ENCODE measurements around the gene COL6A2. TPM values are rescaled to one million over a fixed set of nuclear protein-coding genes. Genes with fewer than 3 reads are reported as not detected.

The COL6A2 gene
- total and polyA plus RNA-seq, 2 of the 4 experiments (the other 2 are of a cell fraction) = 208 to 1,065 TPM

DNA sequence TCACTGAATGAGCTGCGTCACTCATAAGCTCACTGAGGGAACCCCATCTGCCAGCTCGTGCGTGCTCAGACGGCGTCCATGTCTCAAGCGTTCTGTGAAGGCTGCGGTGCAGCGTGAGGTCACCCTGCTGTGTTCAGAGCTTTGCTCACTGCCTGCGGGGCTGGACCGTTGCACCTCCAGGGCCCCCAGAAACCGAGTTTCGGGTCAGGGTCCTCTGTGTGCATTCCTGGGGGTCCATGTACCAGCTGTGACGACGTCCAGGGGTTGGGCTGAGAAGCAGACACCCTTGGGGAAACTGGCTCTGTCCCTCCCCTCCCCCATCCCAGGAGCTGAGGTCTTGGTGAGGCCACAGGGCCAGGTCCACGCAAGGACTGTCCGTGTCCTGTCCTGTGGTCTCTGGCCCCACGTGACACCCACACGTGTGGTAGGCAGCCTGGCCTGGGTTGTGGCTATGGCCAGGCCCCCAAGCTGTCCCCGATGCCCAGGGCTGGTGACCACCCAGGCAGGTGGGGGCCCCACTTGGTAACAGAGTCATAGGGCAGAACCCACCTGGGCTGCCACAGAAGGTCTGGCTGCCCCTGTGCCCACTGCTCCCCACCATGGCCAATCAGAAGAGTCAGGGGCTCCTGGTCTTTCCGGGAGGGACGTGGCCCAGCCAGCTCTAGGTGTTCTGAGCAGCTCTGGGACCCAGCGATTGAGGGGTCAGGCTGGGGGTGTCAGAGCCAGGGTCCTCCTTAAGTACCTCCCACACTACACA lies 33.1 kb downstream of the COL6A2 start (continued):
- TF ChIP-seq, protein P1, sequence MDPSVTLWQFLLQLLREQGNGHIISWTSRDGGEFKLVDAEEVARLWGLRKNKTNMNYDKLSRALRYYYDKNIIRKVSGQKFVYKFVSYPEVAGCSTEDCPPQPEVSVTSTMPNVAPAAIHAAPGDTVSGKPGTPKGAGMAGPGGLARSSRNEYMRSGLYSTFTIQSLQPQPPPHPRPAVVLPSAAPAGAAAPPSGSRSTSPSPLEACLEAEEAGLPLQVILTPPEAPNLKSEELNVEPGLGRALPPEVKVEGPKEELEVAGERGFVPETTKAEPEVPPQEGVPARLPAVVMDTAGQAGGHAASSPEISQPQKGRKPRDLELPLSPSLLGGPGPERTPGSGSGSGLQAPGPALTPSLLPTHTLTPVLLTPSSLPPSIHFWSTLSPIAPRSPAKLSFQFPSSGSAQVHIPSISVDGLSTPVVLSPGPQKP (IDR thresholded peaks at IDR 0.05; ENCODE audit: borderline replicate concordance, low read depth, low read length) = no peak

GRCh38 chr21:46131588-46131837 lies 33.6 kb downstream of the COL6A2 start:
- ChIA-PET CTCF (no interaction called here), POLR2A (ENCODE audit: unreplicated experiment) (no interaction called here)
- 88% methylated on average over 4 of the region's 4 CpGs; no CpG with 5 or more reads in 1 of the 2 experiments for WGBS, 2 experiments (ENCODE audit: extremely low coverage in 2 of 2, insufficient read length in 1 of 2)
- Histone ChIP-seq H2BK15ac (ENCODE audit: low read depth, low read length) (no peak overlapping the region), H2AK5ac (ENCODE audit: low read depth, low read length) (no peak overlapping the region), H3K56ac (ENCODE audit: extremely low read depth, insufficient read depth, low read length) (no peak overlapping the region), H4K5ac (ENCODE audit: low read depth, low read length) (no peak overlapping the region), H2BK20ac (ENCODE audit: low read depth, low read length) (no peak overlapping the region), H2AFZ (replicated peaks; ENCODE audit: low read length, poor library complexity) (peak overlapping the region; percentile 13), H2BK120ac (ENCODE audit: low read depth, low read length) (no peak overlapping the region), H4K8ac (ENCODE audit: low read depth in 2 of 2, low read length in 2 of 2) (no peak overlapping the region), H3K9me1 (ENCODE audit: insufficient read depth, low read length) (peaks cover 6% of the 10 kb centered on the region; the same call in 1 of the 2 replicates), H3K14ac (replicated peaks; ENCODE audit: low read depth, low read length) (no peak overlapping the region), H3K4me1 (ENCODE audit: control insufficient read depth, insufficient read depth, low read length) (no peaks in the 10 kb centered on the region), H2BK5ac (ENCODE audit: low read depth, low read length, poor library complexity, severe bottlenecking) (no peak overlapping the region), H3K9ac (ENCODE audit: low read depth, low read length) (no peak overlapping the region), H3K18ac (ENCODE audit: low read depth, low read length) (no peak overlapping the region), H3K27ac (ENCODE audit: insufficient read depth, low read length) (no peak overlapping the region), H3K36me3 (ENCODE audit: control insufficient read depth, insufficient read depth, low read length) (peaks cover 54% of the 10 kb centered on the region; the same call in 1 of the 2 replicates), H4K91ac (ENCODE audit: insufficient read depth, low read depth, low read length) (no peak overlapping the region), H3K4ac (ENCODE audit: low read depth, low read length) (no peak overlapping the region), H3K79me1 (ENCODE audit: low read depth in 1 of 2, low read length in 2 of 2) (peaks cover 0 to 33% of the 10 kb centered on the region in 2 experiments; a peak in 2 of 4 replicates), H2AK9ac (replicated peaks; ENCODE audit: low read depth, low read length, poor library complexity) (no peak overlapping the region), H3K4me3 (ENCODE audit: insufficient read depth, low read depth, low read length) (no peak overlapping the region), H4K20me1 (ENCODE audit: insufficient read depth, low read length) (peaks cover 86% of the 10 kb centered on the region), H3K23ac (ENCODE audit: low read depth, low read length) (no peak overlapping the region), H3K27me3 (ENCODE audit: control insufficient read depth, insufficient read depth, low read length) (no peaks in the 10 kb centered on the region), H3K9me3 (ENCODE audit: control insufficient read depth, insufficient read depth, low read length) (no peaks in the 10 kb centered on the region), H3K4me2 (ENCODE audit: low read depth, low read length) (no peak overlapping the region)
- intact Hi-C loops (cut with micrococcal nuclease) = no loop called here
- dilution Hi-C loops (cut with HindIII; ENCODE audit: low sequenced_read_pairs, unreplicated experiment) = no loop called here
- TF ChIP-seq RFX5 (IDR thresholded peaks at IDR 0.05; ENCODE audit: low read depth, low read length) (no peak), SMC3 (IDR thresholded peaks at IDR 0.05; ENCODE audit: low read depth, low read length) (no peak), FOS (IDR thresholded peaks at IDR 0.05; ENCODE audit: low read depth, low read length) (no peak), MAZ (IDR thresholded peaks at IDR 0.05; ENCODE audit: borderline replicate concordance, low read depth, low read length) (no peak), POLR2A (IDR thresholded peaks at IDR 0.05; ENCODE audit: low read depth, low read length) (no peak), MAFK (IDR thresholded peaks at IDR 0.05; ENCODE audit: low read depth, low read length) (no peak)
- TF ChIP-seq, protein P2, sequence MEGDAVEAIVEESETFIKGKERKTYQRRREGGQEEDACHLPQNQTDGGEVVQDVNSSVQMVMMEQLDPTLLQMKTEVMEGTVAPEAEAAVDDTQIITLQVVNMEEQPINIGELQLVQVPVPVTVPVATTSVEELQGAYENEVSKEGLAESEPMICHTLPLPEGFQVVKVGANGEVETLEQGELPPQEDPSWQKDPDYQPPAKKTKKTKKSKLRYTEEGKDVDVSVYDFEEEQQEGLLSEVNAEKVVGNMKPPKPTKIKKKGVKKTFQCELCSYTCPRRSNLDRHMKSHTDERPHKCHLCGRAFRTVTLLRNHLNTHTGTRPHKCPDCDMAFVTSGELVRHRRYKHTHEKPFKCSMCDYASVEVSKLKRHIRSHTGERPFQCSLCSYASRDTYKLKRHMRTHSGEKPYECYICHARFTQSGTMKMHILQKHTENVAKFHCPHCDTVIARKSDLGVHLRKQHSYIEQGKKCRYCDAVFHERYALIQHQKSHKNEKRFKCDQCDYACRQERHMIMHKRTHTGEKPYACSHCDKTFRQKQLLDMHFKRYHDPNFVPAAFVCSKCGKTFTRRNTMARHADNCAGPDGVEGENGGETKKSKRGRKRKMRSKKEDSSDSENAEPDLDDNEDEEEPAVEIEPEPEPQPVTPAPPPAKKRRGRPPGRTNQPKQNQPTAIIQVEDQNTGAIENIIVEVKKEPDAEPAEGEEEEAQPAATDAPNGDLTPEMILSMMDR (conservative IDR thresholded peaks at IDR 0.05; ENCODE audit: low read depth, low read length) = no peak
- BruUV-seq (replicated peaks) = no TSS peak
- DNase-seq (no peak), ATAC-seq (ENCODE audit: low read depth) (peak; percentile 4)
- in situ Hi-C loops (cut with MboI; ENCODE audit: low sequenced_read_pairs) = no loop called here
